ENCODE measurements around the gene PLEKHG3.

DNA sequence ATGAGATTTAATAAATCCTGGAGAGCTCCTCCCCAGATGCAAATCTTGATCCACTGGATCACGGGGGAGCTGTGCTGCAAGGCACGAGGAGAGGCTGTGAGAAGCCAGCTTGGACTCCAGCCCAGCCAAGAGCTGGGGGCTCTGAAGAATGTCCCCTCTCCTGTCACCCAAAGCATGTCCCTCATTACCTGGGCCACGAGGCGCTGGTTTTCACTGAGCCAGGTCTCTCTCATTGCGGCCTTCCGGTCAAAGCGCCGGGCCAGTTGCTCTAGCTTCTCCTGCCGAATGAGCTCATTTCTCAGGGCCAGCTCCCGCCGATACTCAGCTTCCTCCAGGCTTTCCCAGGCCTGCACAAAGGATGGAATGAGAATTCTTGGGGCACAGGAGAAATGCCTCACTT lies 92.1 kb downstream of the PLEKHG3 start:
- no peak for TF ChIP-seq EP300 (IDR thresholded peaks at IDR 0.05; ENCODE audit: borderline replicate concordance)
- TF ChIP-seq RAD21 (IDR thresholded peaks at IDR 0.05; ENCODE audit: low read depth): no peak
- TF ChIP-seq, protein P1, sequence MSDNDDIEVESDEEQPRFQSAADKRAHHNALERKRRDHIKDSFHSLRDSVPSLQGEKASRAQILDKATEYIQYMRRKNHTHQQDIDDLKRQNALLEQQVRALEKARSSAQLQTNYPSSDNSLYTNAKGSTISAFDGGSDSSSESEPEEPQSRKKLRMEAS (IDR thresholded peaks at IDR 0.05): no peak
- no peak for TF ChIP-seq CREB1 (IDR thresholded peaks at IDR 0.05; ENCODE audit: low read depth)
- TF ChIP-seq CEBPB (IDR thresholded peaks at IDR 0.05): no peak
- no peak for TF ChIP-seq ZBTB7A (IDR thresholded peaks at IDR 0.05; ENCODE audit: low read depth)
- no peak for TF ChIP-seq YY1 (IDR thresholded peaks at IDR 0.05; ENCODE audit: low read depth)
- TF ChIP-seq NFIC (IDR thresholded peaks at IDR 0.05): no peak
- TF ChIP-seq, protein P2, sequence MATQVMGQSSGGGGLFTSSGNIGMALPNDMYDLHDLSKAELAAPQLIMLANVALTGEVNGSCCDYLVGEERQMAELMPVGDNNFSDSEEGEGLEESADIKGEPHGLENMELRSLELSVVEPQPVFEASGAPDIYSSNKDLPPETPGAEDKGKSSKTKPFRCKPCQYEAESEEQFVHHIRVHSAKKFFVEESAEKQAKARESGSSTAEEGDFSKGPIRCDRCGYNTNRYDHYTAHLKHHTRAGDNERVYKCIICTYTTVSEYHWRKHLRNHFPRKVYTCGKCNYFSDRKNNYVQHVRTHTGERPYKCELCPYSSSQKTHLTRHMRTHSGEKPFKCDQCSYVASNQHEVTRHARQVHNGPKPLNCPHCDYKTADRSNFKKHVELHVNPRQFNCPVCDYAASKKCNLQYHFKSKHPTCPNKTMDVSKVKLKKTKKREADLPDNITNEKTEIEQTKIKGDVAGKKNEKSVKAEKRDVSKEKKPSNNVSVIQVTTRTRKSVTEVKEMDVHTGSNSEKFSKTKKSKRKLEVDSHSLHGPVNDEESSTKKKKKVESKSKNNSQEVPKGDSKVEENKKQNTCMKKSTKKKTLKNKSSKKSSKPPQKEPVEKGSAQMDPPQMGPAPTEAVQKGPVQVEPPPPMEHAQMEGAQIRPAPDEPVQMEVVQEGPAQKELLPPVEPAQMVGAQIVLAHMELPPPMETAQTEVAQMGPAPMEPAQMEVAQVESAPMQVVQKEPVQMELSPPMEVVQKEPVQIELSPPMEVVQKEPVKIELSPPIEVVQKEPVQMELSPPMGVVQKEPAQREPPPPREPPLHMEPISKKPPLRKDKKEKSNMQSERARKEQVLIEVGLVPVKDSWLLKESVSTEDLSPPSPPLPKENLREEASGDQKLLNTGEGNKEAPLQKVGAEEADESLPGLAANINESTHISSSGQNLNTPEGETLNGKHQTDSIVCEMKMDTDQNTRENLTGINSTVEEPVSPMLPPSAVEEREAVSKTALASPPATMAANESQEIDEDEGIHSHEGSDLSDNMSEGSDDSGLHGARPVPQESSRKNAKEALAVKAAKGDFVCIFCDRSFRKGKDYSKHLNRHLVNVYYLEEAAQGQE (IDR thresholded peaks at IDR 0.05; ENCODE audit: low read depth): no peak
